GM23248 (cell line): Measurements from ENCODE around the gene COL23A1. TPM values are rescaled to one million over a fixed set of nuclear protein-coding genes. Genes with fewer than 3 reads are reported as not detected.

ENCODE experiments used
- DNase-seq: peaks from one replicate; pipeline ENCODE4 v3.0.0-alpha.2; 2015
- H2AFZ ChIP-seq: fragments of 200-600 bp; sonication (generic); 2 replicates; pipeline ENCODE4 v1.6.1; 2016; ENCODE audit warnings: antibody characterized with exemption
- H3F3A ChIP-seq: fragments of 200-600 bp; sonication (generic); 2 replicates; pipeline ENCODE4 v1.6.1; 2016; ENCODE audit warnings: mild to moderate bottlenecking, antibody characterized with exemption, mixed run types; ENCODE audit not compliant: insufficient read depth
- H3K27ac ChIP-seq: fragments of 200-600 bp; sonication (generic); 2 replicates; pipeline ENCODE4 v1.5.1; 2016; ENCODE audit warnings: mild to moderate bottlenecking
- H3K27me3 ChIP-seq: fragments of 200-600 bp; sonication (generic); replicated peaks from 2 replicates; pipeline ENCODE4 v1.6.1; 2016; ENCODE audit warnings: mild to moderate bottlenecking; ENCODE audit not compliant: insufficient read depth
- H3K36me3 ChIP-seq: fragments of 200-600 bp; sonication (generic); 2 replicates; pipeline ENCODE4 v1.6.1; 2016; ENCODE audit warnings: low read depth, mild to moderate bottlenecking
- H3K4me1 ChIP-seq: fragments of 200-600 bp; sonication (generic); 2 replicates; pipeline ENCODE4 v1.6.1; 2016; ENCODE audit warnings: mild to moderate bottlenecking; ENCODE audit not compliant: insufficient read depth
- H3K4me2 ChIP-seq: fragments of 200-600 bp; sonication (generic); one replicate; pipeline ENCODE4 v1.6.1; 2016; ENCODE audit warnings: mild to moderate bottlenecking; ENCODE audit not compliant: unreplicated experiment
- H3K4me3 ChIP-seq: fragments of 200-600 bp; sonication (generic); 2 replicates; pipeline ENCODE4 v1.5.1; 2016; ENCODE audit warnings: mild to moderate bottlenecking
- H3K79me2 ChIP-seq: fragments of 200-600 bp; sonication (generic); 2 replicates; pipeline ENCODE4 v1.6.1; 2016; ENCODE audit warnings: mild to moderate bottlenecking; ENCODE audit not compliant: insufficient read depth
- H3K9ac ChIP-seq: fragments of 200-600 bp; sonication (generic); 2 replicates; pipeline ENCODE4 v1.6.1; 2016; ENCODE audit warnings: mild to moderate bottlenecking
- H3K9me2 ChIP-seq: fragments of 200-600 bp; sonication (generic); 2 replicates; pipeline ENCODE4 v1.6.1; 2016; ENCODE audit warnings: mixed run types, mild to moderate bottlenecking, moderate library complexity; ENCODE audit not compliant: insufficient read depth
- H3K9me3 ChIP-seq: fragments of 200-600 bp; sonication (generic); one replicate; pipeline ENCODE4 v1.6.1; 2017; ENCODE audit warnings: low read depth
- H4K20me1 ChIP-seq: fragments of 200-600 bp; sonication (generic); 2 replicates; pipeline ENCODE4 v1.6.0; 2016; ENCODE audit not compliant: insufficient read depth
- EZH2 ChIP-seq: fragments of 200-600 bp; sonication (generic); IDR thresholded peaks from 2 replicates; pipeline ENCODE4 v1.6.1; 2018; ENCODE audit warnings: antibody characterized with exemption, mild to moderate bottlenecking; ENCODE audit not compliant: insufficient read depth, poor library complexity, severe bottlenecking
- EZH2phosphoT487 ChIP-seq: fragments of 200-600 bp; sonication (generic); IDR thresholded peaks from 2 replicates; pipeline ENCODE4 v1.6.1; 2018; ENCODE audit warnings: antibody characterized with exemption, moderate library complexity, mild to moderate bottlenecking, low read depth; ENCODE audit not compliant: insufficient read depth
- WGBS, 2 experiments: methylation state at CpG; one replicate each; pipeline ENCODE4 v1.1.6; 2015 to 2017; ENCODE audit warnings: low lambda C conversion rate in 2 of 2, low coverage in 1 of 2; ENCODE audit errors: missing lambda C conversion rate in 2 of 2; 5-methylcytosine and 5-hydroxymethylcytosine counted together
- in situ Hi-C: fragments of 300-500 bp; cut with MboI; formaldehyde crosslinking; loops from 2 replicates; pipeline ENCODE4 v1.15.0; 2020
- polyA plus RNA-seq: library from polyadenylated mRNA; unstranded; fragments of >200 nt; fragmentation: Nextera tagmentation; extraction: Ambion mirVana; gene quantifications from 2 replicates; pipeline ENCODE4 v1.2.1, GENCODE V29; 2016
- total RNA-seq: library from RNA; depleted of rRNA; stranded (reverse); fragments of >200 nt; shearing (Covaris generic); gene quantifications from 2 replicates; pipeline ENCODE4 v1.2.3, GENCODE V29; 2014

The COL23A1 gene
- total and polyA plus RNA-seq, 2 experiments from 2014 or later = not detected

DNA sequence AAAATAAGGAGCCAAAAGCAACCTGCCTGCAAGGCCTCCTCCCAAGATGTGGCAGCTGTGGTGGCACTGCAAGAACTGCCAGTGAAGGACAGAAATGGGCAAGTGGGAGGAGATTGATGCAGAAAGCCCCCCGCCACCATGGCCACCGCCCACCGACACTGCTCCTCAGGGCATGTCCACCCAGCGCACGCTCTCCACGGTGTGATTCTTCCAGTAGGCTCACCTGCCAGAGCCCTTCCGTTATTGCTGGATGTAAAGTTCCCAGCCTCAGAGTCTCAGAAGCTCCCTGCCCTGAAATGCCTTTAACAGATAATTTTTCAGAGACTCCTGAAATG is 202.4 kb downstream of the COL23A1 start:
- in situ Hi-C loops = no loop called here
- no peak overlapping the region for H2AFZ ChIP-seq
- no peak overlapping the region for H3K9ac ChIP-seq
- no peaks in the 10 kb centered on the region for H3K4me1 ChIP-seq
- no peaks in the 10 kb centered on the region for H3K9me3 ChIP-seq
- H3K79me2 ChIP-seq = no peaks in the 10 kb centered on the region
- H3K27ac ChIP-seq = no peak overlapping the region
- no peaks in the 10 kb centered on the region for H4K20me1 ChIP-seq
- no peak overlapping the region for H3K4me2 ChIP-seq
- TF ChIP-seq EZH2 = no peak
- TF ChIP-seq EZH2phosphoT487 = no peak
- H3K27me3 ChIP-seq = no peaks in the 10 kb centered on the region
- no peak overlapping the region for H3K4me3 ChIP-seq
- no peaks in the 10 kb centered on the region for H3F3A ChIP-seq
- H3K9me2 ChIP-seq = no peaks in the 10 kb centered on the region
- WGBS, 2 experiments = 75 to 83% methylated on average over 7 of the region's 7 CpGs
- no peak for DNase-seq
- H3K36me3 ChIP-seq = no peaks in the 10 kb centered on the region

DNA sequence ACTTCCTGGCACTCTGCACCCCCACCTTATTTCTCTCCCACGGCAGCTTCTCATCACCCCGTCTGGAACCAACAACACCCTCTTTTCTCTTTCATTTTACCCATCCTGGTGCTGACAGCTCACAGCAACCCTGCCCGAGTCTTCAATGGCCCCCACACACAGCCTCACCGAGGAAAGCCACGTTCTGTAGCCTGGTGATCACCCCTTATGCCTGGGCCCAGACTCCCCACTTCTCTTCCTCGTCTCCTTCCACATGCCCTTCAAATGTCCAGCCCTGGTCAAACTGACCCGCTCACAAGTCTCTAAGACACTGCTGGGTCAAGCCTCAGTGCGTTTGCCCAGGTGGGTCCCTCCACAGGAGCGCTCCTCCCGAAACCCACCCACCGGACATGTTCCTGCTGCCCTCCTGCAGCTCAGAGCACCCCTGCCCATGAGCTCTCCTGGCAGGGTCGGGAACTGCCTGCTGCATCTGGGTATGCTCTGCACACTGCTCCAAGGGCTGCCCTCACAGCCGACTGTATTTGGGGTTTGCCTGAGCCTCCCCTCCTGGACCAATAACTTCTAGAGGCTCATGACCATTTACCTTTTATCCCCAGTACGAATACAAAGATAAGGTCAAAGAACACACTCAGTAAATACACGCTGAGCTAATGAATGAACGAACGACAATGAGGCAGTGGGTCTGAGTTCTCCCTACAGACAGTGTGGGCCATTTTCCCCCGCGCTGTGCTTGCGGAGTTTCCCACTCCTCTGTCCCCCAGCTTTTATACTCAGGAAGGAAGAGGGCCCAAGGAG is 202.9 kb downstream of the COL23A1 start:
- Histone ChIP-seq H3K9ac (no peak overlapping the region), H3K4me3 (no peak overlapping the region), H3K27me3 (no peaks in the 10 kb centered on the region), H4K20me1 (no peaks in the 10 kb centered on the region), H2AFZ (no peak overlapping the region), H3K27ac (no peak overlapping the region), H3K36me3 (no peaks in the 10 kb centered on the region), H3K79me2 (no peaks in the 10 kb centered on the region), H3F3A (no peaks in the 10 kb centered on the region), H3K9me2 (no peaks in the 10 kb centered on the region), H3K9me3 (no peaks in the 10 kb centered on the region), H3K4me1 (no peaks in the 10 kb centered on the region), H3K4me2 (no peak overlapping the region)
- no peak for DNase-seq
- WGBS, 2 experiments = 63 to 68% methylated on average over 18 to 20 of the region's 20 CpGs
- in situ Hi-C loops = no loop called here
- TF ChIP-seq EZH2 (no peak), EZH2phosphoT487 (no peak)

DNA sequence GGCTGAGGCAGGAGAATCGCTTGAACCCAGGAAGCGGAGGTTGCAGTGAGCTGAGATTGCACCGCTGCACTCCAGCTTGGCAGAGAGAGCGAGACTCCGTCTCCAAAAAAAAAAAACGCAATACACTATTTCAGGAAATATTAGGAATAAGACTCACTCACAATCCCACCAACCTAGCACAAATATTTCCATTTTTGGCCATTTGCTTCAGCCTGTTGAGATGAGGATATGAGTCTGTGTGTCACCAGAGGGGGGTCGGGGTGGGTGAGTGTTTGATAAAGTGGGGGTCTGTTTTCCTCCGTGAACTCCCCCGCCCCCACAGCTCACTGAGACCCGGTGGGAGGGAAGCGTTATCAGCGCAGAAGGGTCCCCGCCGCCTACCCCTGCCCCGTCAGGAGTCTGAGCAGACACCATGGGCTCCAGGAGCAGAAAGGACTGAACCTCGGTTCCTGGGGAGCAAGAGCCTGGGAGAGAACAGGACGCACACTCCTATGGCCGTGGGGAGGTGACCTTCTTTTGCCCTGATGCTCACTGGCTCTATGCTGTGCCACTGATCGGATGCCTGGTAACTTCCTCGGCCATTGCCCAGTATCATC is 203.8 kb downstream of the COL23A1 start:
- no peak overlapping the region for H3K4me2 ChIP-seq
- no peaks in the 10 kb centered on the region for H3K9me2 ChIP-seq
- H3K9me3 ChIP-seq = no peaks in the 10 kb centered on the region
- no peak overlapping the region for H3K9ac ChIP-seq
- in situ Hi-C loops = no loop called here
- H3K4me3 ChIP-seq = no peak overlapping the region
- no peaks in the 10 kb centered on the region for H3K79me2 ChIP-seq
- no peak for TF ChIP-seq EZH2phosphoT487
- no peak for TF ChIP-seq EZH2
- no peaks in the 10 kb centered on the region for H3K4me1 ChIP-seq
- no peaks in the 10 kb centered on the region for H3F3A ChIP-seq
- H3K27ac ChIP-seq = no peak overlapping the region
- no peaks in the 10 kb centered on the region for H3K36me3 ChIP-seq
- no peaks in the 10 kb centered on the region for H4K20me1 ChIP-seq
- WGBS, 2 experiments = 72 to 76% methylated on average over 20 of the region's 20 CpGs
- no peak for DNase-seq
- H3K27me3 ChIP-seq = no peaks in the 10 kb centered on the region
- no peak overlapping the region for H2AFZ ChIP-seq

DNA sequence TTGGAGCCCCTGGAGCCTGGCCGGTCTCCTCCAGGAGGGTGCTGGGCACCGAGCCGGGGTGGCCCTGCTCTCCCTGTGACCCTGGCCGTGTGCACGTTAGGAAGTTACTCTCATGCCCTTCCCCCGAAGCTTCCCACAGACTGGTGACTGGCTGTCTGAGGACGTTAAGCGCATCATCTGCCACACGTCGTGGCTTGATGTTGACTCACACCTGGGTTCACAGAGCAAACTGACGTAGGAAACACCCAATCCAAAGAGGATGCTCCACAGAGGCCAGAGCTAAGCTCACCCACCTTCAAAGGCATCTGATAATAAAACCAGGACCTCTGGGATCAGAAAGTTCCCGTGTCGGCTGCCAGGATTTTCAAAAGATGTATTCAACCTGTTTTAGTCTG is 204.7 kb downstream of the COL23A1 start:
- H4K20me1 ChIP-seq = no peaks in the 10 kb centered on the region
- H2AFZ ChIP-seq = no peak overlapping the region
- H3K36me3 ChIP-seq = no peaks in the 10 kb centered on the region
- no peaks in the 10 kb centered on the region for H3K9me3 ChIP-seq
- H3F3A ChIP-seq = no peaks in the 10 kb centered on the region
- no peak overlapping the region for H3K9ac ChIP-seq
- no peak overlapping the region for H3K4me2 ChIP-seq
- no peak overlapping the region for H3K4me3 ChIP-seq
- 63 to 71% methylated on average over 13 of the region's 13 CpGs for WGBS, 2 experiments
- TF ChIP-seq EZH2phosphoT487 (no peak), EZH2 (no peak)
- no peaks in the 10 kb centered on the region for H3K4me1 ChIP-seq
- peak; percentile 10 for DNase-seq
- no peak overlapping the region for H3K27ac ChIP-seq
- no peaks in the 10 kb centered on the region for H3K79me2 ChIP-seq
- in situ Hi-C loops = no loop called here
- no peaks in the 10 kb centered on the region for H3K9me2 ChIP-seq
- no peaks in the 10 kb centered on the region for H3K27me3 ChIP-seq
